Activated B cell treated with CpG ODN at 0.5 μM for 24 hours (primary cell): ENCODE measurements around the gene OVCH1. TPM values are rescaled to one million over a fixed set of nuclear protein-coding genes. Genes with fewer than 3 reads are reported as not detected.

ENCODE experiments used
- ATAC-seq: fragments of 200-7000 bp; cut with Tn5 transposase; one replicate; pipeline ENCODE4 v1.10.0; 2021; ENCODE audit warnings: low read depth, mild to moderate bottlenecking, moderate library complexity
- CTCF ChIA-PET: fragments of 350-600 bp; sonication (Branson Sonifier 250); formaldehyde crosslinking; loops from one replicate; lab custom pipeline; 2021; ENCODE audit warnings: antibody characterized with exemption; lab: Charles Lee
- POLR2A ChIA-PET: fragments of 350-600 bp; sonication (Branson Sonifier 250); formaldehyde crosslinking; loops from one replicate; lab custom pipeline; 2021; ENCODE audit warnings: antibody characterized with exemption; lab: Charles Lee
- DNase-seq: peaks from one replicate; pipeline ENCODE4 v3.0.0; 2022
- H3K27ac Mint-ChIP-seq: one replicate; pipeline ENCODE4 v1.8.0; 2020; ENCODE audit warnings: mixed read lengths
- H3K27me3 Mint-ChIP-seq: one replicate; pipeline ENCODE4 v1.8.0; 2021; ENCODE audit warnings: mixed read lengths
- H3K36me3 Mint-ChIP-seq: one replicate; pipeline ENCODE4 v1.8.0; 2021; ENCODE audit warnings: low read depth, mixed read lengths
- H3K4me1 Mint-ChIP-seq: one replicate; pipeline ENCODE4 v1.8.0; 2021; ENCODE audit warnings: mixed read lengths
- H3K4me3 Mint-ChIP-seq: one replicate; pipeline ENCODE4 v1.8.0; 2020; ENCODE audit warnings: mild to moderate bottlenecking, mixed read lengths
- H3K9me3 Mint-ChIP-seq: one replicate; pipeline ENCODE4 v1.8.0; 2020; ENCODE audit warnings: mixed read lengths
- CTCF ChIP-seq: fragments of 200-600 bp; IDR thresholded peaks from one replicate; pipeline ENCODE4 v1.8.0; 2022; ENCODE audit warnings: antibody characterized with exemption, mild to moderate bottlenecking
- intact Hi-C: fragments of 100-400 bp; cut with micrococcal nuclease; formaldehyde crosslinking; loops from one replicate; pipeline ENCODE4 v1.15.1; 2024
- total RNA-seq: library from RNA; stranded (reverse); gene quantifications from 2 replicates; pipeline ENCODE4 v1.2.3, GENCODE V29; 2022

The OVCH1 gene
- total RNA-seq, 1 donor from 2014 or later = not detected

- ATAC-seq (no peak), DNase-seq (no peak)
- H3K27me3 Mint-ChIP-seq = peaks cover 2% of the 10 kb centered on the region
- peaks cover 2% of the 10 kb centered on the region for H3K9me3 Mint-ChIP-seq
- no peaks in the 10 kb centered on the region for H3K36me3 Mint-ChIP-seq
- POLR2A ChIA-PET = no interaction called here
- H3K4me3 Mint-ChIP-seq = no peak overlapping the region
- H3K27ac Mint-ChIP-seq = no peak overlapping the region
- TF ChIP-seq CTCF = no peak
- intact Hi-C loops = no loop called here
- no peaks in the 10 kb centered on the region for H3K4me1 Mint-ChIP-seq
- CTCF ChIA-PET = no interaction called here
Observed at GRCh38 chr12:29405561-29405960, 91.9 kb downstream of the OVCH1 start.

GRCh38 chr12:29403991-29404390 lies 93.5 kb downstream of the OVCH1 start:
- Mint-ChIP-seq H3K4me3 (no peak overlapping the region), H3K27me3 (peaks cover 3% of the 10 kb centered on the region), H3K4me1 (no peaks in the 10 kb centered on the region), H3K9me3 (no peaks in the 10 kb centered on the region), H3K36me3 (no peaks in the 10 kb centered on the region), H3K27ac (no peak overlapping the region)
- TF ChIP-seq CTCF = no peak
- no peak for DNase-seq
- CTCF ChIA-PET = no interaction called here
- POLR2A ChIA-PET = interaction anchor here (0.5 kb wide), 1 partner anchor 90 kb away, joined by 4 read pairs; no protein-coding TSS in a partner anchor
- no peak for ATAC-seq
- intact Hi-C loops = no loop called here

GRCh38 chr12:29402437-29402836 lies 95.0 kb downstream of the OVCH1 start:
- no peak for DNase-seq
- intact Hi-C loops = no loop called here
- Mint-ChIP-seq H3K4me3 (no peak overlapping the region), H3K4me1 (no peaks in the 10 kb centered on the region), H3K9me3 (no peaks in the 10 kb centered on the region), H3K36me3 (no peaks in the 10 kb centered on the region), H3K27me3 (peaks cover 7% of the 10 kb centered on the region), H3K27ac (no peak overlapping the region)
- TF ChIP-seq CTCF = no peak
- ATAC-seq = no peak
- POLR2A ChIA-PET = no interaction called here
- CTCF ChIA-PET = no interaction called here

- Mint-ChIP-seq H3K4me1 (no peaks in the 10 kb centered on the region), H3K27me3 (peaks cover 13% of the 10 kb centered on the region), H3K4me3 (no peak overlapping the region), H3K36me3 (no peaks in the 10 kb centered on the region), H3K27ac (no peak overlapping the region), H3K9me3 (no peaks in the 10 kb centered on the region)
- ATAC-seq (no peak), DNase-seq (no peak)
- POLR2A ChIA-PET = no interaction called here
- intact Hi-C loops = no loop called here
- CTCF ChIA-PET = no interaction called here
- TF ChIP-seq CTCF = no peak
Observed at GRCh38 chr12:29398495-29398894, 99.0 kb downstream of the OVCH1 start.

GRCh38 chr12:29396774-29397173 lies 100.7 kb downstream of the OVCH1 start:
- ATAC-seq (no peak), DNase-seq (no peak)
- Mint-ChIP-seq H3K4me1 (no peaks in the 10 kb centered on the region), H3K9me3 (no peaks in the 10 kb centered on the region), H3K27ac (no peak overlapping the region), H3K27me3 (peaks cover 13% of the 10 kb centered on the region), H3K36me3 (no peaks in the 10 kb centered on the region), H3K4me3 (no peak overlapping the region)
- no peak for TF ChIP-seq CTCF
- intact Hi-C loops = no loop called here
- ChIA-PET POLR2A (no interaction called here), CTCF (no interaction called here)
